ENCODE results near the gene INO80D.

DNA sequence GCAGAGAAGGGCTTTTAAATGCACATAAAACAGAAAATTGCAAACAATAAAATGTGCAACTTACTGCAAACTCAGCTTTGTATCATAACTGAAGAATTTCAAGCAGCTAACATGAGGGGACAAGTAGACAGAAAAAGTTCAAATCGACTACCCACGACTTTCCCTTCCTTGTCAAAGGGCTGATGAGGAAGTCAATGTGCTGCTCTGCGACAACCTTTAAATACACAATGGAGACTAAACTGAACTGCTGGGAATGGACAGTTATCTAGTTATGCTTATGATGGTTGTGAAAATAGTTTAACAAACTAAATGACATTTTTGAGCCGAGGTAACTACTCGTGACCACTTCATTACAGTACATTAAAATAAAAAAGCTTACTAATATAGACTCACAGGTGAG is 84.1 kb downstream of the INO80D start:
- TF ChIP-seq HOXC10 (CRISPR knock-in tag; IDR thresholded peaks at IDR 0.05) = no peak
- TF ChIP-seq ZFP41 (tag by site-specific recombination; IDR thresholded peaks at IDR 0.05; ENCODE audit: borderline replicate concordance) = no peak
- TF ChIP-seq CTCF (tag by site-specific recombination; IDR thresholded peaks at IDR 0.05) = no peak
- no peak for TF ChIP-seq RBAK (tag by site-specific recombination; IDR thresholded peaks at IDR 0.05)
- TF ChIP-seq SP2 (tag by site-specific recombination; IDR thresholded peaks at IDR 0.05) = no peak
- no peak for TF ChIP-seq ZNF223 (tag by site-specific recombination; IDR thresholded peaks at IDR 0.05)
- no peak for TF ChIP-seq ZBTB10 (tag by site-specific recombination; IDR thresholded peaks at IDR 0.05)
- TF ChIP-seq ZNF132 (tag by site-specific recombination; IDR thresholded peaks at IDR 0.05; ENCODE audit: borderline replicate concordance) = no peak
- TF ChIP-seq ZNF302 (tag by site-specific recombination; IDR thresholded peaks at IDR 0.05; ENCODE audit: low read depth) = no peak
- TF ChIP-seq ZNF530 (tag by site-specific recombination; IDR thresholded peaks at IDR 0.05; ENCODE audit: low read depth) = no peak
- no peak for TF ChIP-seq ZNF585B (tag by site-specific recombination; IDR thresholded peaks at IDR 0.05)
- no peak for TF ChIP-seq ZBTB1 (tag by site-specific recombination; IDR thresholded peaks at IDR 0.05)
- TF ChIP-seq ZNF658 (tag by site-specific recombination; IDR thresholded peaks at IDR 0.05) = no peak

All from HEK293 (cell line).